Fibroblast of upper back skin (primary cell): ENCODE data around the gene SMIM23.
"Not testable (repeated sequence)": the region's sequence is repeated elsewhere in the genome, so short reads cannot be mapped to it uniquely, and the experiment has no call there.

Source experiments
- DNase-seq: peaks from one replicate; pipeline ENCODE4 v3.0.0-alpha.2; 2013

The SMIM23 gene

DNA sequence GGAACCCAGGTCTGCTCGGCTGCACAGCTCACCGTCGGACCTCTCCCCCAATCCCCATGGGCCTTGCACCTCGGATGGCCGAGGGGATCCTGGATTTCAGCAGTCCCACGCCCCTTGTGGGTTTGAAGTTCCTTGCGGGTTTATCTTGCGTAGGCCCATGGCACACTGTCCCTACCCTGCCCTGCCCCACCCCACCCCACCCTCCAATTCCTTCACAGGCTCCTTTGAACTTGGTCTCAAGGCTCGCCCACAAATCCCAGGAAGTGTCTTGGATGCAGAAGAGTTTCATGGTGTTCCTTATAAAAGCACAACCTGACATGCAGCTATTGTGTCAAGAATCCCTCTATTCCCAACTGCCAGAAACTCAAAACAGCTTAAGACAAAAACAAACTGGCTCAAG lies 11.2 kb upstream of the SMIM23 start:
- DNase-seq, result no peak

DNA sequence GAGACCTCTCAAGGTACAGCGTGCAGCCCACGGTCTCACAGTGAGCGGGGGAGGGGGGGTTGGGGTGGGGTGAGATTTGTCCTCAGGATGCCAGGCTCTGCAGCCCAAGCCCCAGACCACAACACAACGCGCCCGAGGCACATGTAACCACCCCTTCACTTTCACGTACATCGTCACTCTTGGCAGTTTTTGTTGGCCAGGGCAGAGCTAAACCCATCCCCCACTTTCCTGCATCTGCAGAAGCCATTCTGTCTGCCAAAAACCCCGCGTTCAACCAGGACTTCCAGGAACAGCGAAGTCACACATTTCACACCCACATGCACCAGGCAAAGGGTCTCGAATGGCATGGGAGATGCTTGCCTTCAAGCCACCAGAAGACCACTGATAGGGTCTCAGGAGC lies 9.4 kb upstream of the SMIM23 start:
- no peak for DNase-seq

DNA sequence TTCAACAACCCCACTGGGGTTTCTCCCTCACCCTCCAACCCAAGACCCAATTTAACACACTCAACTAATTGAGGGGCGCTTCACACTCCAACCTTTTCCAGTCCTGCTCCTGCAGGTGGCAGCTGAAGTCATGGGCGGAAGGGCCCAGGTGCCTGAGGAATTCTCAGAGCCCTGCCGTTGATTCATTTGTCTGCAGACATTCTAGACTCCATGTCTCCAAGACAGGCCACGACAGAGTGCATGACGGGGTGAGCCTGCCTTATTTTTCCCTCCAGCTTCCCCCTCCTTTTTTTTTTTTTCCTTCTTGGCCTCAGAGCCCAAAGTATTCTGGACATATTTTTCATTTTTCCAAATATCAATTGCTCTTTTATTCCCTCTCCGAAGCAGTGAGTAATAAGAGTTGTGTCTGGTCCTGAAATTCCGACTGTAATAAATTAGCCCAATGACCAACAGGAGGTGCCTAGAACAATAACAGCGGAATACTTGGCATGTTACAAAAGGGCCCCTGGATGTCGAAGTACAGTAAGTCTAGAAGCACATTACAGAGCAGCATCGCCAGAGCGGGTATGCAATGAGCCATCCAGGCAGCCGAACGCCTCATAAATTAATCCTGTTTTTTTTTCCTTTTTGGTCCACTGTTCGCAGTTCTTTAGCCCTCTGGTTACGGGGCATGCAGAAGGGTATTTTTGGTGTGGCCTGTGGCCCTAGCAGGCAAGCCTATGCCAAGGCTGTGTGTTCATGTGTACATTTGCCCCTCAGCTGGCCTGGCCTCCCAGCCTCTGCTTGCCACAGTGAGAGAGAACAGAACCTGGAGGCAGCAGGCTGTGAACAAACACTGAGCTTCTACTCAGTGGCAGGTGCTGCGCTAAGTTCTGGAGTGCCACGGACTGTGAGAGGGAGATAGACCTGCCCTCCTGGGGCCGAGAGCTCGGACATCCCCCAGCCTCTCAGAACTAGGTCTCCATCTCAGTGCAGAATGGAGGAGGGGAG lies 8.6 kb upstream of the SMIM23 start:
- peak; percentile 89 for DNase-seq

DNA sequence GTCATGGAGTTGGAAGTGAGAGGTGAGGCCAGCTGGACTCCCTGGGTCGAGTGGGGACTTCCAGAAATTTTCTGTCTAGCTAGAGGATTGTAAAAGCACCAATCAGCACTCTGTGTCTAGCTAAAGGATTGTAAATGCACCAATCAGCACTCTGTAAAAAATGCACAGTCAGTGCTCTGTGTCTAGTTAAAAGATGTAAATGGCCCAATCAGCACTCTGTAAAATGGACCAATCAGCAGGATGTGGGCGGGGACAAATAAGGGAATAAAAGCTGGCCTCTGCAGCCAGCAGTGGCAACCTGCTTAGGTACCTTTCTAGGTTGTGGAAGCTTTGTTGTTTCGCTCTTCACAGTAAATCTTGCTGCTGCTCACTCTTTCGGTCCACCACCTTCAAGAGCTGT lies 3.9 kb upstream of the SMIM23 start:
- not testable (repeated sequence) for DNase-seq

- DNase-seq, result peak; percentile 18
These were observed 3.2 kb upstream of the SMIM23 start for GRCh38 chr5:171782332-171782966.

DNA sequence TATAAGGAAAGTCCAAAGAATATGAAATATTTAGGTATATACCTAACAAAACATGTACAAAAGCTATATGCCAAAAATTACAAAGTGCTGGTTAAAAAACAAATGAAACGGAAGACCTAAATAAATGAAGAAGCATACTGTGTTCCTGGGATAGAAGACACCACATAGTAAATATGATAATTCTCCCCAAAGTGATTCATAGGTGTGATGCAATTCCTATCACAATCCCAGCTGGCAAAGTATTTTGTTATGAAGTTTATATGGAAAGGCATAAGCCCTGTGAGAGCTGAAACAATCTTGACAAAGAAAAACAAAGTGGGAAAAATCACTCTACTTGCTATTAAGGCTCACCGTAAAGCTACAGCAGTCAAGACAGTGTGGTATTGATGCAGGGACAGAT lies 2.6 kb upstream of the SMIM23 start:
- DNase-seq, result peak; percentile 46

DNA sequence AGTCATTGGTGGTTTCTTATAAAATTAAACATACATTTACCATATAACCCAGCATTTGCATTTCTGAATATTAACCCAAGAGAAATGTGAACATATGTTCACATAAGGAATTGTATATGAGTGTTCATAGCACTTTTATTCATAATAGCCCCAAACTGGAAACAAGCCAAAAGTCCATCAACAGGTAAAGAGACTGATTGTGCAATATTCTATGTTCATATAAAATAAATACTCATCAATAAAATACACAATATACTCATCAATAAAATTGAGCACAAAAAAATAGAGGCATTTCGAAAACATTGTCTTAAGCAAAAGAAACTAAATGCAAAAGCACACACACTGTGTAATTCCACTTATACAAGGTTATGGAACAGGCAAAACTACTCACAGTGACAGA lies 3.7 kb downstream of the SMIM23 start:
- DNase-seq, result no peak

DNA sequence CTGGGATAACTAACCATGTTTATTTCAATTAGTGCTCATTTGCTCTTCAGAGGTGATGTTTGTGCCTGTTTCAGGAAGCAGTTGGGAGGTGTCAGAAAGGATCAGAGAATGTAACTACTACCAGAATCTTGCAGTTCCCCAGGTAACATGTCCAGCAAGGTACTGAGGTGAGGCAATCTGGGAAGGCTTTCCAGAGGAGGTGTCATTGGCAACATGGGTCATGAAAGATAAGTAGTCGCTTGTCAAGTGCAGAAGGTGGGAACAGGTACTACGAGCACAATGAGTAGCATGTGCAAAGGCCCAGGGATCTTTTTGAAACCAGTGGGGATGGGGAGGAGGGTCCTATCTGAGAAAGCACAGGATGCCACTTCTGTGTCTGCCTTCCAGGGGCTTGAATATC lies 4.8 kb downstream of the SMIM23 start:
- no peak for DNase-seq

DNA sequence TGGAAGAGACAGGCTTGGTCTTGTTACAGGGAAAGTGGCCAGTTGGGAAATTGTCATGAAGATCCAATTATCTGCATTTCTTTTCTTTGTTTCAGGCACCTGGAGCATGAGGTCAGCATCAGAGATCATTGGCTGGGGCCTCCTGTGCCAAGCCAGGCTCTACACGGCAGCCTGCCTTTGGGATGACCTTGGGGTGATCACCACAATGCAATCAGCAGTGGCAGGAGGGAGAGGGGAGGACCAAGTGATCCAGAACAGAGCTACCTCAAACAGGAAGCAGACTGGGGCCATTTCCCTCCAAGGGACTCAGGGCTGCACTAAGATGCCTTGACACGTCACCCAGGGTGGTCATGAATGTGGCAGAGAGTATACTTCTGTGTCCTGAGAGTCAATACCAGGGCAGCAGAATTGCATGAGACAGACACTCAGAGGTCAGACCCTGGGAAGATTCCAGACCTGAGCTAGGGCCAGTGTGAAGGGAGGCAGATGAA lies 8.9 kb downstream of the SMIM23 start:
- DNase-seq, result no peak

DNA sequence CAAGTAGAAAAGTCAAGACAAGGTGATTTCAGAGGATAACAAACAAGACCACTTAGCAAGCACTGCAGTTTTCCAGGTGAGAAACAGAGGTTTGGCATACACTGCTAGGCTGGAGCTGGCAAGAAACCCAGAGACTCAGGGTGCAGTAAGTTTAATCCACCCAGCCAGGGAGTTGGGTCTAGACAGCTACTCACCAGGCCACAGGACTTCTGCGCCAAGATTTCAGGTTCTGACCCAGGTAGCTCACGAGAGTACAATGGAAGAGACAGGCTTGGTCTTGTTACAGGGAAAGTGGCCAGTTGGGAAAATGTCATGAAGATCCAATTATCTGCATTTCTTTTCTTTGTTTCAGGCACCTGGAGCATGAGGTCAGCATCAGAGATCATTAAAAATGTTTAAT lies 9.8 kb downstream of the SMIM23 start:
- DNase-seq, result no peak

DNA sequence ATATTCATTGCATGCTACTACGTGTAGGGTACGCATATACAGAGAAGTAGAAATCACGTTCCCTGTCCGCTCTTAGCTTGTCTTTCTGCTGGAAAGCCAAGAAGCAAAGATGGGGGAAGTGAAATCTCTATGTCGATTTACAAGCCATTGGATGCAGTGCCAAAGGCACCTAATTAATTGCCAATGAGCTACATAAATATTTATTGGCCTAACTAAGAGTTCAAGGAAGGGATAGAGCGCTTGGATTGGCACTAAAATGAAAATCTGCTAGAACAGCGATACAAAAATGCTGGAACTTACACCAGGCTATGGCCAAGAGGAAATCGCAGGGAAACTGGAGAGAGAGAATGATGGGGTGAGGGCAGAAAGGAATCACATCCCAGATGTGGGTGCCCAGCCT lies 10.8 kb downstream of the SMIM23 start:
- no peak for DNase-seq

- no peak for DNase-seq
These were observed 11.9 kb downstream of the SMIM23 start for GRCh38 chr5:171797543-171797942.

GRCh38 chr5:171798418-171798817 lies 12.8 kb downstream of the SMIM23 start:
- no peak for DNase-seq

DNA sequence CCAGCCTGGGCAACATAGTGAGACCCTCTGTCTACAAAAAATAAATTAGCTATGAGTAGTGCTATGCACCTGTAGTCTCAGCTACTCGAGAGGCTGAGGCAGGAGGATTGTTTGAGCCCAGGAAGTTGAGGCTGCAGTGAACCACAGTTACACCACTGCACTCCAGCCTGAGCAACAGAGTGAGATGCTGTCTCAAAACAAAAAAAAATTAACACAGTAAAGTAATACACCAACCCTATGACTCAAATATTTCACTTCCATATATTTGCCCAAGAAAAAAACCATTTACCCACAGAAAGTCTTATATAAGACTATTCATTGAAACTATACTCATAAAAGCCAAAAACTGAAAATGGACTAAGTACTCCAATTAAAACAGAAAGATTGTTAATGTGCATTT lies 16.2 kb downstream of the SMIM23 start:
- DNase-seq, result no peak

DNA sequence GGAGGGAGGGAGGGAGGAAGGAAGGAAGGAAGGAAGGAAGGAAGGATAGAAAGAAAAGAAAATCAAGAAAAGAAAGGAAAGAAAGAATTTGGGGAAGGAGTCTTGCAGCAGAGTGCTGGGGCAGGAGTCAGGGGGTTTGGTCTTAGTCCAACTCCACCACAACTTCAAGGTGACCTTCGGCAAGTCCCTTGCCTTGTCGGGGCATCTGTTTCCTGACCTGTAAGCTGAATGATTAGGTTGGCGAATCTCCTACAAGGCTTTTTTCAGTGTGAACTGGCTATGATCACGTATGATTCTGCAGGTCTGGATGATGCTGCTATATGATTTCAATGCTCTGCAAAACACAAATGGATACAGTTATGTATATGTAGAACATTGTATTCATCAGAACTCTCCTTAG lies 20.1 kb downstream of the SMIM23 start:
- DNase-seq, result no peak

DNA sequence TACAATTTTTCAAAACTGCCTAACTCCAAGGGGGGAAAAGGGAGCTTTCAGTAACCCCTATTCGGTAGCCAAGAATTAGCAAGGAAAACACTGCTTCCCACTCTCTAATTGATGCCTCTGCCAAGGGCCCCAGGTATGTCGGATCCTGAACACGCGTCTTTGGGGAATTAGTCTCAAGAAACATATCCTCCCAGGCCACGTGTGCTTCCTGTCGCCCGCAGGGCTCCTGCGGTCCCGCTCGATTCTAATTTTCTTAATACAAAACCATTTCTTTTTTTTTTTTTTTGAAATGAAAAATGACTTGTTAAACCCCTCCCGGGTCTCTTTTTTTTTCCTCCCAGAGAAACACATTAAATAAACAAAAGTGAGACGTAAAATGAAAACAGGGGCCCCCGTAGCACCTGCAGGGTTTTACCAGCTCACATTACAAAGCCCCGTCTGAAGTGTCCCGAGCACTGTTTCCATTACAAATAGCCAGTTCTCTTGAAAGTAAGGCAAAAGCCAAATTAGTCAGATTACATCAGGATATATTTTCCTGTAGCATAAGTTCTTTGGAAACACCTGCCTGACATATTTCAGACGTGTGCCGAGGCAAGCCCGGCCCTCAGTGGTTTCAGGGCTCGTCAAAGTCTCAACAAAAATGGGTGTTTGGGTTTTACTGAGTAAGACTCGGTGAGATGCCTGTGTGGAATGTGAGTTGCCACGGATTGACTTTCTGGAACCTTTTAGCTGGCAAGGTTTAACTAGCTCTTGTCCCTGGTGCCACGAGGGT lies 21.5 kb downstream of the SMIM23 start:
- peak; percentile 29 for DNase-seq

GRCh38 chr5:171808453-171808852 lies 22.8 kb downstream of the SMIM23 start:
- DNase-seq, result no peak

DNA sequence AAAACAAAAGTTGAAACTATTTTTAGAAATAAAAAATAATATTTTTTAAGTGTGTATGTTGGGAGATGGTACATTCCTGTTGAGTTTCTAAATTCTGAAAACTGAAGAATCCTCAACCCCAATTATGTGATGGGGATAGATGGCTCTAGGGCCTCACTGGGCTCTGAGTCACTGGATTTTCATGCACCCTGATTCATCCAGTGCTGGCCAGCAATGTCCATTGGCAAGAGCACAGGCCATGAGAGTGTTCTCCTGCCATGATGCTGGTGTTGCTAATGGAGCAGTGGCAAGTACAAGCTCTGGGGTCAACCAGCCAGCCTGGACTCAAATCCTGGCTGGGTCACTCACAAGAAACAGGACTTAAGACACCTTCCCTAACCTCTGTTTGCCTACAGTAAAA lies 23.3 kb downstream of the SMIM23 start:
- peak; percentile 58 for DNase-seq

DNA sequence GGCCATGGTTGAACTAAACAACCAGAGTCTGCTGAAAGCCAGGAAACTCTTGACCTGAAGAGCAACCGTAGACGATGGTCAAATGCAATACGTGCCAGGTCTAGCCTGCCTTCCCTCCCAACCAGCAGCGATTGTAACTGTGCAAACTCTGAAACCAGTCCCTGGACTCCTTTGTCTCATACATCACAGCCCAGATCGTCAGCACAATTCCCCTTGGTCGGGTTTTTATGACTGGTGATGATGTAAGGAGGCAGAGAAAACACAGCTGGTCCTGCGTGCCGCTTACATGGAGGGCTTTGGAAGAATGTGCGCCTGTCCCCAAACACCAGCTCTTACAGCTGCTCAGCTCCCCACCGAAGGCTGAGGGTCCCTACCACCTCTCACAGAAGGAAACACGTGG lies 24.6 kb downstream of the SMIM23 start:
- no peak for DNase-seq

- no peak for DNase-seq
These were observed 27.7 kb downstream of the SMIM23 start for GRCh38 chr5:171813270-171813669.

DNA sequence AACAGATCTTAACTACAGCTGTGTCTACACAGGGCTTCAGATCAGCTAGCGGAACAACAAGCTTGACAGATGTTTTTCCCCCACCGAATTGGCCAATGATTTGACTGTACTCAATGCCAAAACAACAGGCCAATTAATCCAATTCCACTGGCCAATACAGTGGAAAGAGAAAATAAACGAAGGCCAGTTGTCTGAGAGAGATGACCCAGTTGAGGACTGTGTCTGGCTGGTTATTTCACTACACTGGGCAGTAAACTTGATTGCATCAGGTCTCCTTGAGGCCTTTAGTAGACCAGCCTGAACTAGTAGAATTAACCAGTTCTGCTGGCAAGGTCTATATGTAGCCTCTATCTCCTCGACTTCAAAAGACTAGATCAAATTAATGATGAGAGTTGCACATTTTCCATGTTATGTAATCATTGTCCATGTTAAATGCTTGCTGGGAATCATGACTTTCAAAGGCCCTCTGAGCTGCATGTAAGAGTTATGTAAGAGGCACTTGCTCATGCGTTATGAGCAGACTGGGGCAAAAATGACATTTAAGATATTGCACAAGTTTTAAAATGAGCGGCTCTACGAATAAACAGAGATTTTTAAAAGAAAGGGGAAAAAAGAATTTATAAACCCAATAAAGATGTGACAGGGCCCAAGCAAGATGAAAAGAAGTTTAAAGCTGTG lies 28.3 kb downstream of the SMIM23 start:
- no peak for DNase-seq

- no peak for DNase-seq
These were observed 31.0 kb downstream of the SMIM23 start for GRCh38 chr5:171816666-171817065.

DNA sequence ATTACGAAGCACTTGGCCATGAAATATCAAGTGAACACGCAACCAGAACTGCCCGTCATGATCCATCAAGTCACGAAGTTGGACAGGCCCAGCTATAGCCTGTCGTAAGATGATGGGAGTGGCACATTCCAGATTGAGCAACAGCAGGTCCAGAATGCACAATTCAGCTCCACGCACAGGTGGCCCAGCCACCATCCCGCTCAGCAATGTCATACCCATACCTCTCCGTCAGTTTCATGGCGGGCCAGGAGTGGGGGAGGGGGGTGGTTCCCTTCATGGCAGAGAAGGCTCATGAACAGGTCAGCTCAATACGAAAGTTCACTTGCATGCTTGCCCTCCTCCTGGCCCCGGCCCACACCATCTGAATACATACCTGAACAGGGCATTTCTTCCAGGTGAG lies 34.9 kb downstream of the SMIM23 start:
- DNase-seq, result no peak
